ENCODE measurements around the gene SPNS2.

The SPNS2 gene

GRCh38 chr17:4584917-4585637 is 86.4 kb downstream of the SPNS2 start:
- CTCF ChIA-PET, result no interaction called here
- POLR2A ChIA-PET, result no interaction called here
- no peak for DNase-seq (ENCODE audit: extremely low spot score)
- no peak for TF ChIP-seq CTCF (IDR thresholded peaks at IDR 0.05; ENCODE audit: control extremely low read depth, extremely low read depth, low read depth, missing control alignments)

- no peak for TF ChIP-seq CTCF (IDR thresholded peaks at IDR 0.05; ENCODE audit: control extremely low read depth, extremely low read depth, low read depth, missing control alignments)
- CTCF ChIA-PET, result no interaction called here
These were observed 86.9 kb downstream of the SPNS2 start for GRCh38 chr17:4585638-4585994.

GRCh38 chr17:4586043-4586442 is 87.4 kb downstream of the SPNS2 start:
- no peak for DNase-seq (ENCODE audit: extremely low spot score)
- TF ChIP-seq CTCF (IDR thresholded peaks at IDR 0.05; ENCODE audit: control extremely low read depth, extremely low read depth, low read depth, missing control alignments), result no peak
- ChIA-PET POLR2A (no interaction called here), CTCF (interaction anchor here (0.8 to 2.7 kb wide), 2 partner anchors 19 to 22 kb away, joined by 3 to 18 read pairs; no protein-coding TSS in a partner anchor)

More at GRCh38 chr17:4585638-4585994, 86.9 kb downstream of the SPNS2 start:
- DNase-seq (ENCODE audit: extremely low spot score), result no peak
- POLR2A ChIA-PET, result no interaction called here

- ChIA-PET CTCF (interaction anchor here (0.8 to 2.7 kb wide), 3 partner anchors 20 to 88 kb away, joined by 3 to 18 read pairs (median 4); no protein-coding TSS in a partner anchor), POLR2A (no interaction called here)
- no peak for TF ChIP-seq CTCF (IDR thresholded peaks at IDR 0.05; ENCODE audit: control extremely low read depth, extremely low read depth, low read depth, missing control alignments)
- DNase-seq (ENCODE audit: extremely low spot score), result no peak
These were observed 88.5 kb downstream of the SPNS2 start for GRCh38 chr17:4587195-4587594.

GRCh38 chr17:4587803-4588202 is 89.1 kb downstream of the SPNS2 start:
- no peak for DNase-seq (ENCODE audit: extremely low spot score)
- ChIA-PET CTCF (interaction anchor here (0.9 to 2.7 kb wide), 2 partner anchors 21 to 23 kb away, joined by 4 to 18 read pairs; no protein-coding TSS in a partner anchor), POLR2A (no interaction called here)
- no peak for TF ChIP-seq CTCF (IDR thresholded peaks at IDR 0.05; ENCODE audit: control extremely low read depth, extremely low read depth, low read depth, missing control alignments)

- DNase-seq (ENCODE audit: extremely low spot score), result no peak
- TF ChIP-seq CTCF (IDR thresholded peaks at IDR 0.05; ENCODE audit: control extremely low read depth, extremely low read depth, low read depth, missing control alignments), result no peak
- CTCF ChIA-PET, result interaction anchor here (2.7 kb wide), 1 partner anchor 21 kb away, joined by 18 read pairs; no protein-coding TSS in a partner anchor
- POLR2A ChIA-PET, result no interaction called here
These were observed 89.7 kb downstream of the SPNS2 start for GRCh38 chr17:4588391-4588790.

All from GM10248 (cell line).